ENCODE data around the gene NR4A1. TPM values are rescaled to one million over a fixed set of nuclear protein-coding genes. Genes with fewer than 3 reads are reported as not detected.

The NR4A1 gene
- total RNA-seq, 6 experiments from 2014 or later = 5.0 to 8.8 (median 7.7) TPM

DNA sequence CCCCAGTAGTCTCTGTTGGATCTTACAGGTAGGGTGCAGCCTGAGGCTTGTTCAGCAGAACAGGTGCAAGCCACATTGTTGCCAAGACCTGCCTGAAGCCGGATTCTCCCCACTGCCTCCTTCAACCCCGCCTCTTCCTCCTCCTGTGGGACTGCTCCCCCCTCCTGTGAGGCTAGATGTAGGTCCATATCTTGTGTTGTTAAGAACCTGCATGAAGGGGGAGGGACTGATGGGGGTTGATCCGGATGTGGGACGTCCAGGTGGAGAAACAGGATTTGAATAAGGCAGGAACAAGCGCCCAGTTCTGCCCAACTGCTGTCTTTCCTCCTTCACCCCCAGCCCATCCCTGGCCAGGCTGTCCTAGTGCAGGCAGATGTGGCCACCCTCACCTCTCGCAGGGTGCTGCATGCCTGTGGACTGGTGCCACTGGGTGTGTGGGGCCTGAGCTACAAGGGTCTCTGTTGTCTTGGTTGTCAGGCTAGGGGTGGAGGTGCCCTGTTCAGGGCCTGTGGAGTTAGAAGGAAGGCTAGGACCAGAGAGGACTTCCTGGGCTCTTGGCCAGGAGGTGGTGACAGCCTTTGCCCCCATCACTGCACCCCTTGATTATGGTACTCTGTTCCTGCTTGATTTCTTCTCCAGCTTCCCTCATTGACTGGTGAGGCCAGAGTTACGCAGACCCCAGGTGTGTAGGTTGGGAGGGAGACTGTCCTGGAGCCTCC, 1.4 kb downstream of the NR4A1 start:
- no peaks in the 10 kb centered on the region for H3K27me3 ChIP-seq
- peak overlapping the region in 1 of 3 donors; percentile 8 for H3K27ac ChIP-seq
- DNase-seq (no peak), ATAC-seq (no peak)
- H3K9me3 ChIP-seq = no peaks in the 10 kb centered on the region
- H3K4me3 ChIP-seq = peak overlapping the region in 1 of 3 donors; percentile 9
- WGBS (ENCODE audit: insufficient coverage, low coverage, low lambda C conversion rate, missing lambda C conversion rate) = 73% methylated on average over 5 of the region's 7 CpGs
- no peaks in the 10 kb centered on the region for H3K36me3 ChIP-seq
- intact Hi-C loops (cut with DNase I) = no loop called here
- TF ChIP-seq CTCF (IDR thresholded peaks at IDR 0.05) (no peak), POLR2A (IDR thresholded peaks at IDR 0.05) (no peak)
- H3K4me1 ChIP-seq = peaks cover 0 to 14% (median 7%) of the 10 kb centered on the region in 4 donors

GRCh38 chr12:52053536-52054209, 2.4 kb downstream of the NR4A1 start:
- WGBS (ENCODE audit: insufficient coverage, low coverage, low lambda C conversion rate, missing lambda C conversion rate) = 85% methylated on average over 5 of the region's 9 CpGs
- H3K9me3 ChIP-seq = no peaks in the 10 kb centered on the region
- TF ChIP-seq POLR2A (IDR thresholded peaks at IDR 0.05) (no peak), CTCF (IDR thresholded peaks at IDR 0.05) (no peak)
- DNase-seq (no peak), ATAC-seq (no peak)
- intact Hi-C loops (cut with DNase I) = no loop called here
- peaks cover 0 to 14% (median 7%) of the 10 kb centered on the region in 4 donors for H3K4me1 ChIP-seq
- H3K27me3 ChIP-seq = no peaks in the 10 kb centered on the region
- no peak overlapping the region for H3K27ac ChIP-seq
- no peaks in the 10 kb centered on the region for H3K36me3 ChIP-seq
- H3K4me3 ChIP-seq = no peak overlapping the region

GRCh38 chr12:52054231-52054832, 3.1 kb downstream of the NR4A1 start:
- peak in 1 of 3 donors; percentile 58 for DNase-seq
- ATAC-seq = no peak
- H3K27ac ChIP-seq = no peak overlapping the region
- intact Hi-C loops (cut with DNase I) = no loop called here
- peaks cover 0 to 14% (median 7%) of the 10 kb centered on the region in 4 donors for H3K4me1 ChIP-seq
- no peaks in the 10 kb centered on the region for H3K27me3 ChIP-seq
- no peaks in the 10 kb centered on the region for H3K36me3 ChIP-seq
- H3K9me3 ChIP-seq = no peaks in the 10 kb centered on the region
- TF ChIP-seq CTCF (IDR thresholded peaks at IDR 0.05) (no peak), POLR2A (IDR thresholded peaks at IDR 0.05) (no peak)
- WGBS (ENCODE audit: insufficient coverage, low coverage, low lambda C conversion rate, missing lambda C conversion rate) = 97% methylated on average over 12 of the region's 21 CpGs
- H3K4me3 ChIP-seq = no peak overlapping the region

- H3K27me3 ChIP-seq = no peaks in the 10 kb centered on the region
- 90% methylated on average over 6 of the region's 21 CpGs for WGBS (ENCODE audit: insufficient coverage, low coverage, low lambda C conversion rate, missing lambda C conversion rate)
- ATAC-seq (no peak), DNase-seq (peak in 1 of 3 donors; percentile 58)
- peaks cover 0 to 12% (median 6%) of the 10 kb centered on the region in 4 donors for H3K4me1 ChIP-seq
- TF ChIP-seq POLR2A (IDR thresholded peaks at IDR 0.05) (no peak), CTCF (IDR thresholded peaks at IDR 0.05) (no peak)
- no peak overlapping the region for H3K4me3 ChIP-seq
- no peak overlapping the region for H3K27ac ChIP-seq
- intact Hi-C loops (cut with DNase I) = no loop called here
- H3K9me3 ChIP-seq = no peaks in the 10 kb centered on the region
- H3K36me3 ChIP-seq = no peaks in the 10 kb centered on the region
Measured at GRCh38 chr12:52054833-52055730, 3.8 kb downstream of the NR4A1 start.
